B cell (primary cell): ENCODE results near the gene ARHGEF10L. TPM values are rescaled to one million over a fixed set of nuclear protein-coding genes. Genes with fewer than 3 reads are reported as not detected.

ENCODE experiments used
- ATAC-seq: fragments of 200-7000 bp; cut with Tn5 transposase; one replicate; pipeline ENCODE4 v1.10.0; 2021; ENCODE audit warnings: low read depth, mild to moderate bottlenecking, moderate number of reproducible peaks, moderate library complexity
- CTCF ChIA-PET: fragments of 350-600 bp; sonication (Branson Sonifier 250); formaldehyde crosslinking; loops from one replicate; lab custom pipeline; 2021; ENCODE audit warnings: antibody characterized with exemption, inconsistent platforms; lab: Charles Lee
- POLR2A ChIA-PET: fragments of 350-600 bp; sonication (Branson Sonifier 250); formaldehyde crosslinking; loops from one replicate; lab custom pipeline; 2021; ENCODE audit warnings: antibody characterized with exemption; lab: Charles Lee
- DNase-seq: peaks from one replicate; pipeline ENCODE4 v3.0.0; 2013
- H2AFZ ChIP-seq: 2 replicates; pipeline ENCODE4 v1.6.1; 2012; ENCODE audit warnings: mild to moderate bottlenecking, low read depth, low read length; ENCODE audit not compliant: insufficient read depth, poor library complexity, severe bottlenecking
- H3K27ac ChIP-seq, 2 donors: 1 replicate in 1 of 2; 2 replicates in 1 of 2; pipeline ENCODE4 v1.5.1; 2012 to 2013; ENCODE audit warnings: low read length in 2 of 2, mild to moderate bottlenecking in 2 of 2, moderate library complexity in 1 of 2
- H3K27me3 ChIP-seq, 4 experiments: fragments of 200-600 bp in 1 of 4; sonication (generic) in 1 of 4; replicated peaks in 1 of 4; 1 replicate in 2 of 4; 2 replicates in 2 of 4; pipeline versions ENCODE4 v1.6.1 to v1.7.0; 2013 to 2016; ENCODE audit warnings: low read length in 3 of 4, mild to moderate bottlenecking in 2 of 4, mixed read lengths in 1 of 4, moderate library complexity in 1 of 4; ENCODE audit not compliant: insufficient read depth in 4 of 4, control insufficient read depth in 3 of 4; ENCODE audit errors: control extremely low read depth in 1 of 4
- H3K36me3 ChIP-seq, 2 experiments: replicated peaks in 1 of 2; 1 replicate in 1 of 2; 2 replicates in 1 of 2; pipeline versions ENCODE4 v1.6.1 to v1.7.1; 2013; ENCODE audit warnings: low read length in 1 of 2; ENCODE audit not compliant: insufficient read depth in 2 of 2, control insufficient read depth in 1 of 2; ENCODE audit errors: control extremely low read depth in 1 of 2, extremely low read depth in 1 of 2
- H3K4me1 ChIP-seq, 2 donors: fragments of 200-600 bp in 1 of 2; sonication (generic) in 1 of 2; 1 replicate in 1 of 2; 2 replicates in 1 of 2; pipeline versions ENCODE4 v1.5.1 to v1.6.1; 2013 to 2017; ENCODE audit warnings: low read length in 2 of 2; ENCODE audit not compliant: control insufficient read depth in 2 of 2, insufficient read depth in 2 of 2
- H3K4me2 ChIP-seq: replicated peaks from 2 replicates; pipeline ENCODE3; 2012; ENCODE audit warnings: mild to moderate bottlenecking, low read depth, low read length; ENCODE audit not compliant: poor library complexity, severe bottlenecking
- H3K4me3 ChIP-seq, 5 experiments: fragments of 200-600 bp in 1 of 5; sonication (generic) in 1 of 5; 1 replicate in 3 of 5; 2 replicates in 2 of 5; pipeline versions ENCODE4 v1.5.1 to v1.7.0; 2011 to 2016; ENCODE audit warnings: low read length in 4 of 5, mild to moderate bottlenecking in 4 of 5, low read depth in 2 of 5, control low read depth in 1 of 5, moderate library complexity in 1 of 5; ENCODE audit not compliant: insufficient read depth in 1 of 5; ENCODE audit errors: control extremely low read depth in 1 of 5, extremely low read depth in 1 of 5
- H3K79me2 ChIP-seq: fragments of 200-600 bp; sonication (generic); one replicate; pipeline ENCODE4 v1.6.0; 2016; ENCODE audit warnings: low read length; ENCODE audit not compliant: control insufficient read depth, insufficient read depth
- H3K9ac ChIP-seq: fragments of 200-600 bp; sonication (generic); 2 replicates; pipeline ENCODE4 v1.6.1; 2017; ENCODE audit warnings: mild to moderate bottlenecking, low read length, moderate library complexity
- H3K9me3 ChIP-seq, 3 donors: one replicate each; pipeline versions ENCODE4 v1.6.1 to v1.7.1; 2013; ENCODE audit warnings: low read length in 2 of 3; ENCODE audit not compliant: control insufficient read depth in 2 of 3, insufficient read depth in 1 of 3; ENCODE audit errors: control extremely low read depth in 1 of 3
- H4K20me1 ChIP-seq: 2 replicates; pipeline ENCODE4 v1.6.0; 2012; ENCODE audit warnings: mild to moderate bottlenecking, low read length; ENCODE audit not compliant: insufficient read depth, control insufficient read depth, poor library complexity, severe bottlenecking
- H3K27ac Mint-ChIP-seq: one replicate; pipeline ENCODE4 v1.8.0; 2021; ENCODE audit warnings: mixed read lengths
- H3K27me3 Mint-ChIP-seq: one replicate; pipeline ENCODE4 v1.8.0; 2021; ENCODE audit warnings: mixed read lengths
- H3K4me1 Mint-ChIP-seq: one replicate; pipeline ENCODE4 v1.8.0; 2021; ENCODE audit warnings: mixed read lengths
- H3K4me3 Mint-ChIP-seq: one replicate; pipeline ENCODE4 v1.8.0; 2021; ENCODE audit warnings: mixed read lengths
- H3K9me3 Mint-ChIP-seq: one replicate; pipeline ENCODE4 v1.8.0; 2022; ENCODE audit warnings: mixed read lengths; ENCODE audit not compliant: insufficient read depth
- EZH2 ChIP-seq: IDR thresholded peaks from 2 replicates; pipeline ENCODE4 v1.6.1; 2012; ENCODE audit warnings: borderline replicate concordance, low read depth, mild to moderate bottlenecking, moderate library complexity, low read length; ENCODE audit not compliant: insufficient read depth, poor library complexity, severe bottlenecking
- WGBS: methylation state at CpG from one replicate; pipeline ENCODE4 v1.1.5; 2013; ENCODE audit warnings: missing lambda C conversion rate; ENCODE audit not compliant: insufficient coverage; 5-methylcytosine and 5-hydroxymethylcytosine counted together
- intact Hi-C: fragments of 100-400 bp; cut with micrococcal nuclease; formaldehyde crosslinking; loops from one replicate; pipeline ENCODE4 v1.10.0; 2022
- polyA plus RNA-seq: library from polyadenylated mRNA; depleted of rRNA; stranded (reverse); fragments of >200 nt; gene quantifications from 2 replicates; pipeline ENCODE4 v1.2.3, GENCODE V29; 2012
- total RNA-seq, 2 donors: library from RNA; stranded (reverse); fragments of 120-200 nt in 1 of 2; gene quantifications; 1 replicate in 1 of 2; 2 replicates in 1 of 2; pipeline versions ENCODE4 v1.2.3 to v1.2.4, GENCODE V29; 2013 to 2022
- TF ChIP-seq, protein P1 (sequence below): fragments of 200-600 bp; IDR thresholded peaks from one replicate; pipeline ENCODE4 v1.8.0; 2022; ENCODE audit warnings: antibody characterized with exemption, mild to moderate bottlenecking

Gene ARHGEF10L
- total and polyA plus RNA-seq, 2 donors (not counting 1 experiment from before 2014, with no cell fraction given): 2.0 to 4.9 TPM

DNA sequence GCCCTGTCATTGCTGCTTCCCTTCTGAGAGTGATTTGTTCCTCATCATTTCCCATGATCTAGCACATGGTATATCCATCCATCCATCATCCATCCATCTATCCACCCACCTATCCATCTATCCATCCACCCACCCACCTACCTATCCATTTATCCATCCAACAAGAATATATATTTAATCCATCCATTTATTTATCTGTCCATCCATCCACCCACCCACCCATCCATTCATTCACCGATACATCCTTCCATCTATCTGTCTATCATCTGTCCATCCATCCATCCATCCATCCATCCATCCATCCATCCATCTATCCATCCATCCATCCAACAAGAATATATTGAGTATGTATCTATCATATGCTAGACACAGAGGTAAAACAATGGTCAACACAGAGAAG lies 115.7 kb downstream of the ARHGEF10L start:
- Mint-ChIP-seq H3K27ac (no peak overlapping the region), H3K4me1 (peaks cover 4% of the 10 kb centered on the region), H3K9me3 (no peaks in the 10 kb centered on the region), H3K27me3 (no peaks in the 10 kb centered on the region), H3K4me3 (no peak overlapping the region)
- Histone ChIP-seq H3K27me3 (no peaks in the 10 kb centered on the region), H3K36me3 (no peaks in the 10 kb centered on the region), H4K20me1 (no peaks in the 10 kb centered on the region), H3K27ac (no peak overlapping the region), H3K9ac (no peak overlapping the region), H3K4me1 (no peaks in the 10 kb centered on the region), H2AFZ (no peak overlapping the region), H3K4me3 (no peak overlapping the region), H3K4me2 (no peak overlapping the region), H3K79me2 (no peaks in the 10 kb centered on the region), H3K9me3 (no peaks in the 10 kb centered on the region)
- CTCF ChIA-PET: interaction anchor here (1.0 to 3.7 kb wide), 3 partner anchors 7 to 447 kb away, joined by 3 to 16 read pairs (median 3); no protein-coding TSS in a partner anchor
- ATAC-seq: no peak
- no peak for TF ChIP-seq EZH2
- TF ChIP-seq, protein P1, sequence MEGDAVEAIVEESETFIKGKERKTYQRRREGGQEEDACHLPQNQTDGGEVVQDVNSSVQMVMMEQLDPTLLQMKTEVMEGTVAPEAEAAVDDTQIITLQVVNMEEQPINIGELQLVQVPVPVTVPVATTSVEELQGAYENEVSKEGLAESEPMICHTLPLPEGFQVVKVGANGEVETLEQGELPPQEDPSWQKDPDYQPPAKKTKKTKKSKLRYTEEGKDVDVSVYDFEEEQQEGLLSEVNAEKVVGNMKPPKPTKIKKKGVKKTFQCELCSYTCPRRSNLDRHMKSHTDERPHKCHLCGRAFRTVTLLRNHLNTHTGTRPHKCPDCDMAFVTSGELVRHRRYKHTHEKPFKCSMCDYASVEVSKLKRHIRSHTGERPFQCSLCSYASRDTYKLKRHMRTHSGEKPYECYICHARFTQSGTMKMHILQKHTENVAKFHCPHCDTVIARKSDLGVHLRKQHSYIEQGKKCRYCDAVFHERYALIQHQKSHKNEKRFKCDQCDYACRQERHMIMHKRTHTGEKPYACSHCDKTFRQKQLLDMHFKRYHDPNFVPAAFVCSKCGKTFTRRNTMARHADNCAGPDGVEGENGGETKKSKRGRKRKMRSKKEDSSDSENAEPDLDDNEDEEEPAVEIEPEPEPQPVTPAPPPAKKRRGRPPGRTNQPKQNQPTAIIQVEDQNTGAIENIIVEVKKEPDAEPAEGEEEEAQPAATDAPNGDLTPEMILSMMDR: no peak
- WGBS: 100% methylated on average over 1 of the region's 1 CpG
- POLR2A ChIA-PET: no interaction called here
- no peak for DNase-seq
- intact Hi-C loops: no loop called here

- no peak overlapping the region for H2AFZ ChIP-seq
- no peaks in the 10 kb centered on the region for H3K9me3 Mint-ChIP-seq
Measured at GRCh38 chr1:17655922-17656321, 116.4 kb downstream of the ARHGEF10L start.

More at GRCh38 chr1:17655922-17656321, 116.4 kb downstream of the ARHGEF10L start:
- TF ChIP-seq, protein P1: no peak
- no peak for TF ChIP-seq EZH2
- H3K4me1 Mint-ChIP-seq: peaks cover 4% of the 10 kb centered on the region
- no peak overlapping the region for H3K4me2 ChIP-seq
- H3K4me3 Mint-ChIP-seq: no peak overlapping the region
- no peak overlapping the region for H3K4me3 ChIP-seq
- POLR2A ChIA-PET: no interaction called here
- no peak overlapping the region for H3K9ac ChIP-seq
- H4K20me1 ChIP-seq: no peaks in the 10 kb centered on the region
- DNase-seq (no peak), ATAC-seq (no peak)
- no peak overlapping the region for H3K27ac Mint-ChIP-seq
- intact Hi-C loops: no loop called here
- no peaks in the 10 kb centered on the region for H3K79me2 ChIP-seq
- no peaks in the 10 kb centered on the region for H3K36me3 ChIP-seq
- 91% methylated on average over 14 of the region's 15 CpGs for WGBS
- no peaks in the 10 kb centered on the region for H3K9me3 ChIP-seq
- CTCF ChIA-PET: interaction anchor here (1.3 kb wide), 1 partner anchor 36 kb away, joined by 4 read pairs; no protein-coding TSS in a partner anchor
- H3K4me1 ChIP-seq: no peaks in the 10 kb centered on the region
- H3K27me3 Mint-ChIP-seq: no peaks in the 10 kb centered on the region
- no peaks in the 10 kb centered on the region for H3K27me3 ChIP-seq
- no peak overlapping the region for H3K27ac ChIP-seq
